Gastroesophageal sphincter (tissue), 3 donors: ENCODE measurements around the gene TWIST2.

ENCODE experiments used
- CTCF ChIP-seq, 4 experiments: fragments of 200-600 bp in 2 of 4; fragments of 450-650 bp in 2 of 4; sonication (generic) in 1 of 4; IDR thresholded peaks; one replicate each; pipeline ENCODE4 v1.5.1; 2017 to 2019; ENCODE audit warnings: antibody characterized with exemption in 4 of 4, mild to moderate bottlenecking in 2 of 4, moderate library complexity in 2 of 4
- EP300 ChIP-seq: sonication (generic); formaldehyde crosslinking; IDR thresholded peaks from one replicate; pipeline ENCODE4 v1.6.1; 2017; ENCODE audit warnings: antibody characterized with exemption, mild to moderate bottlenecking
- POLR2A ChIP-seq, 2 donors: fragments of 450-650 bp; IDR thresholded peaks; one replicate each; pipeline ENCODE4 v1.6.1; 2017; ENCODE audit warnings: antibody characterized with exemption in 2 of 2, mild to moderate bottlenecking in 2 of 2, moderate library complexity in 1 of 2

- TF ChIP-seq EP300, result no peak
- no peak for TF ChIP-seq POLR2A (IDR thresholded peaks at IDR 0.05)
- TF ChIP-seq CTCF (IDR thresholded peaks at IDR 0.05), result no peak
Measured at GRCh38 chr2:238905224-238905623, 57.3 kb downstream of the TWIST2 start.
